ENCODE measurements around the gene AGO1.
"Not testable (repeated sequence)": the region's sequence is repeated elsewhere in the genome, so short reads cannot be mapped to it uniquely, and the experiment has no call there.

Gene AGO1

GRCh38 chr1:35915693-35916092 is 32.7 kb downstream of the AGO1 start:
- DNase-seq (ENCODE audit: low spot score): no peak

- DNase-seq (ENCODE audit: low spot score): no peak
Observed at GRCh38 chr1:35923791-35924221, 40.8 kb downstream of the AGO1 start.

- DNase-seq (ENCODE audit: low spot score): no peak
Observed at GRCh38 chr1:35924838-35925237, 41.8 kb downstream of the AGO1 start.

- DNase-seq (ENCODE audit: low spot score): no peak
Observed at GRCh38 chr1:35925741-35926140, 42.7 kb downstream of the AGO1 start.

GRCh38 chr1:35927472-35927871 is 44.5 kb downstream of the AGO1 start:
- no peak for DNase-seq (ENCODE audit: low spot score)

- no peak for DNase-seq (ENCODE audit: low spot score)
Observed at GRCh38 chr1:35929730-35930592, 47.0 kb downstream of the AGO1 start.

GRCh38 chr1:35930593-35931445 is 47.8 kb downstream of the AGO1 start, which contains the start of gene AGO3:
AGO3 (plus strand) TSS chr1:35931105; CDS start chr1:35931427, 322 bp downstream.
- DNase-seq (ENCODE audit: low spot score): peak; percentile 53

GRCh38 chr1:35931446-35932157 is 48.6 kb downstream of the AGO1 start:
- DNase-seq (ENCODE audit: low spot score): no peak

- no peak for DNase-seq (ENCODE audit: low spot score)
Observed at GRCh38 chr1:35932158-35932636, 49.2 kb downstream of the AGO1 start.

GRCh38 chr1:35932941-35933340 is 49.9 kb downstream of the AGO1 start:
- DNase-seq (ENCODE audit: low spot score): no peak

- peak; percentile 37 for DNase-seq (ENCODE audit: low spot score)
Observed at GRCh38 chr1:35935442-35936388, 52.7 kb downstream of the AGO1 start.

- no peak for DNase-seq (ENCODE audit: low spot score)
Observed at GRCh38 chr1:35936838-35937237, 53.8 kb downstream of the AGO1 start.

- DNase-seq (ENCODE audit: low spot score): no peak
Observed at GRCh38 chr1:35939484-35939883, 56.5 kb downstream of the AGO1 start.

- no peak for DNase-seq (ENCODE audit: low spot score)
Observed at GRCh38 chr1:35945327-35945726, 62.3 kb downstream of the AGO1 start.

- DNase-seq (ENCODE audit: low spot score): no peak
Observed at GRCh38 chr1:35947547-35947946, 64.5 kb downstream of the AGO1 start.

GRCh38 chr1:35958558-35958957 is 75.5 kb downstream of the AGO1 start:
- DNase-seq (ENCODE audit: low spot score): no peak

- DNase-seq (ENCODE audit: low spot score): no peak
Observed at GRCh38 chr1:35959304-35959703, 76.3 kb downstream of the AGO1 start.

- no peak for DNase-seq (ENCODE audit: low spot score)
Observed at GRCh38 chr1:35962952-35963351, 79.9 kb downstream of the AGO1 start.

GRCh38 chr1:35964277-35964676 is 81.3 kb downstream of the AGO1 start:
- DNase-seq (ENCODE audit: low spot score): not testable (repeated sequence)

- no peak for DNase-seq (ENCODE audit: low spot score)
Observed at GRCh38 chr1:35968396-35968795, 85.4 kb downstream of the AGO1 start.

GRCh38 chr1:35971601-35972000 is 88.6 kb downstream of the AGO1 start:
- DNase-seq (ENCODE audit: low spot score): no peak

All from COLO829 (cell line).